GM12878 (cell line): ENCODE results near the gene PRDM16. TPM values are rescaled to one million over a fixed set of nuclear protein-coding genes. Genes with fewer than 3 reads are reported as not detected.

ENCODE experiments used
- CHD2 ChIP-seq: IDR thresholded peaks from 2 replicates; pipeline ENCODE4 v1.6.1; 2011; ENCODE audit warnings: low read depth, low read length, improper control_type of control experiment, borderline replicate concordance
- CUX1 ChIP-seq: IDR thresholded peaks from 2 replicates; pipeline ENCODE4 v1.6.1; 2012; ENCODE audit warnings: improper control_type of control experiment, low read depth, low read length; ENCODE audit not compliant: insufficient replicate concordance
- RELB ChIP-seq: fragments of 450-650 bp; IDR thresholded peaks from 2 replicates; pipeline ENCODE4 v1.6.1; 2017; ENCODE audit warnings: low read depth, mild to moderate bottlenecking, moderate library complexity
- REST ChIP-seq: IDR thresholded peaks from 2 replicates; pipeline ENCODE4 v1.6.1; 2012; ENCODE audit warnings: mild to moderate bottlenecking, low read depth, low read length
- ZSCAN29 ChIP-seq: fragments of 450-650 bp; IDR thresholded peaks from 2 replicates; pipeline ENCODE4 v1.6.1; 2017; ENCODE audit warnings: mild to moderate bottlenecking, moderate library complexity
- polyA plus RNA-seq, 11 experiments: library from polyadenylated mRNA; depleted of rRNA in 4 of 11; unstranded in 6 of 11; stranded (reverse) in 5 of 11; fragments of >200 nt; fragmentation: Nextera tagmentation in 4 of 11; fragmentation: Illumina TruSeq in 1 of 11; extraction: Ambion mirVana in 4 of 11; extraction: Trizol in 1 of 11; gene quantifications; 1 replicate in 1 of 11; 2 replicates in 10 of 11; pipeline versions ENCODE4 v1.2.1 to v1.2.3, GENCODE V29; 2011 to 2016; ENCODE audit warnings: inconsistent platforms in 2 of 11, missing spikeins in 2 of 11, low read depth in 1 of 11
- total RNA-seq, 4 experiments: library from RNA; depleted of rRNA in 3 of 4; stranded (reverse); fragments of >200 nt in 3 of 4; fragmentation: Illumina TruSeq in 1 of 4; extraction: Trizol in 1 of 4; gene quantifications; 2 replicates each; pipeline versions ENCODE4 v1.2.1 to v1.2.3, GENCODE V29; 2013 to 2021

The PRDM16 gene
- total and polyA plus RNA-seq, 10 of the 15 experiments (the other 5 are each of a cell fraction or from before 2014, with no cell fraction given): 0.03 TPM; not detected in 9

GRCh38 chr1:3402258-3403010 lies 333.4 kb downstream of the PRDM16 start (continued):
- TF ChIP-seq REST: no peak
- no peak for TF ChIP-seq CHD2
- TF ChIP-seq ZSCAN29: no peak
- no peak for TF ChIP-seq RELB
- no peak for TF ChIP-seq CUX1
